Neural progenitor cell (in vitro differentiated cells): Measurements from ENCODE around the gene RNFT2. TPM values are rescaled to one million over a fixed set of nuclear protein-coding genes. Genes with fewer than 3 reads are reported as not detected.

Source experiments
- DNase-seq: peaks from one replicate; pipeline ENCODE4 v3.0.0-alpha.2; 2016; ENCODE audit warnings: low spot score
- H2AFZ ChIP-seq: fragments of 200-600 bp; sonication (generic); replicated peaks from 2 replicates; pipeline ENCODE4 v1.6.1; 2016; ENCODE audit warnings: antibody characterized with exemption
- H3F3A ChIP-seq: fragments of 200-600 bp; sonication (generic); 2 replicates; pipeline ENCODE4 v1.6.1; 2016; ENCODE audit warnings: antibody characterized with exemption, low read depth
- H3K27ac ChIP-seq: fragments of 200-600 bp; sonication (generic); 2 replicates; pipeline ENCODE4 v1.5.1; 2016; ENCODE audit warnings: mild to moderate bottlenecking
- H3K27me3 ChIP-seq: fragments of 200-600 bp; sonication (generic); 2 replicates; pipeline ENCODE4 v1.6.1; 2016; ENCODE audit warnings: mild to moderate bottlenecking, moderate library complexity
- H3K36me3 ChIP-seq: fragments of 200-600 bp; sonication (generic); 2 replicates; pipeline ENCODE4 v1.5.1; 2016
- H3K4me1 ChIP-seq: fragments of 200-600 bp; sonication (generic); 2 replicates; pipeline ENCODE4 v1.6.1; 2016; ENCODE audit warnings: mixed run types
- H3K4me2 ChIP-seq: fragments of 200-600 bp; sonication (generic); 2 replicates; pipeline ENCODE4 v1.6.1; 2016
- H3K4me3 ChIP-seq: fragments of 200-600 bp; sonication (generic); 2 replicates; pipeline ENCODE4 v1.5.1; 2016
- H3K79me2 ChIP-seq: fragments of 200-600 bp; sonication (generic); 2 replicates; pipeline ENCODE4 v1.6.1; 2016; ENCODE audit warnings: low read depth
- H3K9ac ChIP-seq: fragments of 200-600 bp; sonication (generic); 2 replicates; pipeline ENCODE4 v1.6.1; 2016
- H3K9me3 ChIP-seq: fragments of 200-600 bp; sonication (generic); 2 replicates; pipeline ENCODE4 v1.5.1; 2016; ENCODE audit warnings: low read depth
- H4K20me1 ChIP-seq: fragments of 200-600 bp; sonication (generic); 2 replicates; pipeline ENCODE4 v1.6.1; 2016; ENCODE audit warnings: low read depth
- H3K27ac Mint-ChIP-seq: 3 replicates; pipeline ENCODE4 v1.8.0; 2021; ENCODE audit warnings: mixed read lengths
- H3K27me3 Mint-ChIP-seq: 2 replicates; pipeline ENCODE4 v1.8.0; 2022; ENCODE audit warnings: low read depth, mild to moderate bottlenecking, inconsistent platforms, moderate library complexity, mixed read lengths; ENCODE audit not compliant: insufficient read depth
- H3K36me3 Mint-ChIP-seq: 3 replicates; pipeline ENCODE4 v1.8.0; 2021; ENCODE audit warnings: mixed read lengths
- H3K4me1 Mint-ChIP-seq: 3 replicates; pipeline ENCODE4 v1.8.0; 2021; ENCODE audit warnings: mixed read lengths
- H3K4me3 Mint-ChIP-seq: 3 replicates; pipeline ENCODE4 v1.8.0; 2021; ENCODE audit warnings: mild to moderate bottlenecking, moderate library complexity, mixed read lengths
- H3K9me3 Mint-ChIP-seq: 3 replicates; pipeline ENCODE4 v1.8.0; 2020; ENCODE audit warnings: mixed read lengths
- CTCF ChIP-seq: fragments of 200-600 bp; sonication (generic); IDR thresholded peaks from 2 replicates; pipeline ENCODE4 v1.5.1; 2017; ENCODE audit warnings: antibody characterized with exemption, mild to moderate bottlenecking
- EZH2 ChIP-seq: fragments of 200-600 bp; sonication (generic); IDR thresholded peaks from 2 replicates; pipeline ENCODE4 v1.6.1; 2017; ENCODE audit warnings: antibody characterized with exemption, mild to moderate bottlenecking, moderate library complexity
- EZH2phosphoT487 ChIP-seq: fragments of 200-600 bp; sonication (generic); IDR thresholded peaks from 2 replicates; pipeline ENCODE4 v1.6.1; 2017; ENCODE audit warnings: antibody characterized with exemption
- total RNA-seq: library from RNA; depleted of rRNA; stranded (reverse); fragments of >200 nt; gene quantifications from 2 replicates; pipeline ENCODE4 v1.2.3, GENCODE V29; 2015; ENCODE audit warnings: low replicate concordance

The RNFT2 gene
- total RNA-seq, 1 donor from 2014 or later = 26.9 TPM

- H3K27me3 Mint-ChIP-seq = peaks cover 64% of the 10 kb centered on the region
- Histone ChIP-seq H3K4me3 (no peak overlapping the region), H3K9me3 (no peaks in the 10 kb centered on the region), H4K20me1 (peaks cover 34% of the 10 kb centered on the region), H3K36me3 (no peaks in the 10 kb centered on the region), H3F3A (peaks cover 28% of the 10 kb centered on the region), H2AFZ (no peak overlapping the region), H3K79me2 (no peaks in the 10 kb centered on the region), H3K4me1 (peaks cover 33% of the 10 kb centered on the region), H3K27me3 (peaks cover 86% of the 10 kb centered on the region), H3K4me2 (peak overlapping the region; percentile 99), H3K9ac (no peak overlapping the region), H3K27ac (no peak overlapping the region)
- TF ChIP-seq EZH2phosphoT487 = no peak
- TF ChIP-seq CTCF = peak; percentile 43
- peak overlapping the region; percentile 85 for H3K4me3 Mint-ChIP-seq
- H3K27ac Mint-ChIP-seq = no peak overlapping the region
- DNase-seq = peak; percentile 49
- peaks cover 24% of the 10 kb centered on the region for H3K4me1 Mint-ChIP-seq
- H3K9me3 Mint-ChIP-seq = no peaks in the 10 kb centered on the region
- H3K36me3 Mint-ChIP-seq = no peaks in the 10 kb centered on the region
These were observed 144.6 kb downstream of the RNFT2 start for GRCh38 chr12:116882742-116883141.

GRCh38 chr12:116884871-116885270, 146.8 kb downstream of the RNFT2 start:
- Histone ChIP-seq H3K27ac (no peak overlapping the region), H3K4me1 (peaks cover 20% of the 10 kb centered on the region), H3K36me3 (no peaks in the 10 kb centered on the region), H3K4me2 (no peak overlapping the region), H3K79me2 (no peaks in the 10 kb centered on the region), H3K9ac (no peak overlapping the region), H2AFZ (no peak overlapping the region), H3K4me3 (no peak overlapping the region), H4K20me1 (peaks cover 20% of the 10 kb centered on the region), H3F3A (peaks cover 21% of the 10 kb centered on the region), H3K27me3 (peaks cover 65% of the 10 kb centered on the region), H3K9me3 (no peaks in the 10 kb centered on the region)
- Mint-ChIP-seq H3K4me3 (no peak overlapping the region), H3K4me1 (peaks cover 13% of the 10 kb centered on the region), H3K27me3 (peaks cover 47% of the 10 kb centered on the region), H3K9me3 (no peaks in the 10 kb centered on the region), H3K27ac (no peak overlapping the region), H3K36me3 (no peaks in the 10 kb centered on the region)
- TF ChIP-seq EZH2phosphoT487 = no peak
- no peak for DNase-seq

DNA sequence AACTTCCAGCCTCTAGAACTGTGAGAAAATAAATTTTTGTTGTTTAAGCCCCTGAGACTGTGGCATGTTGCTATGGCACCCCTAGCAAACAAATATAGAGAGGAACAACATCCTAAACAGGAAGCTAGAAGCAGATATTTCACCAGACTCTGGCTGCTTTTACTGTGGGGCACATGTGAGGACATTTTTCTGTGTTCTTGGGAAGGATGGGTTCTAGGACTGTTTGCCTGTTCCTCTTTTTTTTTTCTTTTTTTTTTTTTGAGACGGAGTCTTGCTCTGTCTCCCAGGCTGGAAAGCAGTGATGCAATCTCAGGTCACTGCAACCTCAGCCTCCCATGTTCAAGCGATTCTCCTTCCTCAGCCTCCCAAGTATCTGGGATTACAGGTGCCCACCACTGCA, 147.4 kb downstream of the RNFT2 start:
- Histone ChIP-seq H3K27ac (no peak overlapping the region), H2AFZ (no peak overlapping the region), H3K9me3 (no peaks in the 10 kb centered on the region), H3F3A (peaks cover 15% of the 10 kb centered on the region), H3K27me3 (peaks cover 59% of the 10 kb centered on the region), H3K4me1 (peaks cover 14% of the 10 kb centered on the region), H4K20me1 (peaks cover 14% of the 10 kb centered on the region), H3K79me2 (no peaks in the 10 kb centered on the region), H3K9ac (no peak overlapping the region), H3K36me3 (no peaks in the 10 kb centered on the region), H3K4me3 (no peak overlapping the region), H3K4me2 (no peak overlapping the region)
- H3K4me1 Mint-ChIP-seq = peaks cover 7% of the 10 kb centered on the region
- no peak for TF ChIP-seq CTCF
- no peak for TF ChIP-seq EZH2
- no peak overlapping the region for H3K27ac Mint-ChIP-seq
- peaks cover 41% of the 10 kb centered on the region for H3K27me3 Mint-ChIP-seq
- no peak overlapping the region for H3K4me3 Mint-ChIP-seq
- no peaks in the 10 kb centered on the region for H3K9me3 Mint-ChIP-seq
- no peak for DNase-seq
- H3K36me3 Mint-ChIP-seq = no peaks in the 10 kb centered on the region

- H3K4me1 Mint-ChIP-seq = no peaks in the 10 kb centered on the region
- Histone ChIP-seq H3K9me3 (no peaks in the 10 kb centered on the region), H3K79me2 (no peaks in the 10 kb centered on the region), H3K9ac (no peak overlapping the region), H3K4me3 (no peak overlapping the region), H3K36me3 (no peaks in the 10 kb centered on the region), H3K27ac (no peak overlapping the region), H3F3A (peaks cover 7% of the 10 kb centered on the region), H4K20me1 (peaks cover 4% of the 10 kb centered on the region), H2AFZ (no peak overlapping the region), H3K27me3 (peaks cover 41% of the 10 kb centered on the region), H3K4me2 (no peak overlapping the region), H3K4me1 (peaks cover 3% of the 10 kb centered on the region)
- TF ChIP-seq EZH2 = no peak
- TF ChIP-seq CTCF = no peak
- no peak for TF ChIP-seq EZH2phosphoT487
- no peaks in the 10 kb centered on the region for H3K36me3 Mint-ChIP-seq
- H3K27ac Mint-ChIP-seq = no peak overlapping the region
- H3K27me3 Mint-ChIP-seq = peaks cover 32% of the 10 kb centered on the region
- no peak overlapping the region for H3K4me3 Mint-ChIP-seq
- no peak for DNase-seq
- no peaks in the 10 kb centered on the region for H3K9me3 Mint-ChIP-seq
These were observed 149.1 kb downstream of the RNFT2 start for GRCh38 chr12:116887244-116887643.
